GM18873 (cell line): ENCODE measurements around the gene THBS1.

Source experiments
- ATAC-seq: cut with Tn5 transposase; IDR thresholded peaks from one replicate; pipeline ENCODE4 v1.9.1; 2021; ENCODE audit warnings: mild to moderate bottlenecking, moderate library complexity, moderate number of reproducible peaks; ENCODE audit not compliant: unreplicated experiment, low FRiP score

Gene THBS1

DNA sequence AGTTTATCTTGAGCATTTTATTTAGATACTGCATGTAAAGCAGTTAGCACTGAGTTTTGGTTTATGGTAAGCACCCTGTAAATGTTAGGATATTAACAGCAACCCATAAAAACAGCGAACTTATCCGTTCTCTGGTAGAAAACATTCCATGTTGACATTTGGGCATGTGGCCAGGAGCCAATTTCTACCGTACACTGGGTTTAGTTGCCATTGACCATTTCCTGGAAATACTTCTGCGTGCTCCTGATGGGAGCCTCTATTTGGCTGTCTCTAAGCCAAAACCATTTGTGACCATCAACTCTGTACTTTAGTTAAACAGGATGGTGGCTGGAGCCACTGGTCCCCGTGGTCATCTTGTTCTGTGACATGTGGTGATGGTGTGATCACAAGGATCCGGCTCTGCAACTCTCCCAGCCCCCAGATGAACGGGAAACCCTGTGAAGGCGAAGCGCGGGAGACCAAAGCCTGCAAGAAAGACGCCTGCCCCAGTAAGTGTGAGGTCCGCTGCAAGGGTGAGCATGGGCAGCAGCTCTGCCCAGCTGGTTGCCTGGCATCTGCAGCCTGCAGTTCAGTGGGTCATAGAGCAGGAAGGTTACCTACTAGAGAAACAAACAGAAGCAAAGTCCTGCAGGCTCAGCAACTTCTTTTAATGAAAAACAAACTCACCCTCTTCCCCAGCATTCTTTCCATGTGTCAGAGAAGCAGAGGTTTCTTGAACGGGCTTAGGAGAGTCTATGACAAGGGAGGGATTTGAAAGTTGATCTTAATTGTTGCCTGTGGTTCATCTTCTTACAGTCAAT is 7.1 kb downstream of the THBS1 start:
- ATAC-seq, result no peak

DNA sequence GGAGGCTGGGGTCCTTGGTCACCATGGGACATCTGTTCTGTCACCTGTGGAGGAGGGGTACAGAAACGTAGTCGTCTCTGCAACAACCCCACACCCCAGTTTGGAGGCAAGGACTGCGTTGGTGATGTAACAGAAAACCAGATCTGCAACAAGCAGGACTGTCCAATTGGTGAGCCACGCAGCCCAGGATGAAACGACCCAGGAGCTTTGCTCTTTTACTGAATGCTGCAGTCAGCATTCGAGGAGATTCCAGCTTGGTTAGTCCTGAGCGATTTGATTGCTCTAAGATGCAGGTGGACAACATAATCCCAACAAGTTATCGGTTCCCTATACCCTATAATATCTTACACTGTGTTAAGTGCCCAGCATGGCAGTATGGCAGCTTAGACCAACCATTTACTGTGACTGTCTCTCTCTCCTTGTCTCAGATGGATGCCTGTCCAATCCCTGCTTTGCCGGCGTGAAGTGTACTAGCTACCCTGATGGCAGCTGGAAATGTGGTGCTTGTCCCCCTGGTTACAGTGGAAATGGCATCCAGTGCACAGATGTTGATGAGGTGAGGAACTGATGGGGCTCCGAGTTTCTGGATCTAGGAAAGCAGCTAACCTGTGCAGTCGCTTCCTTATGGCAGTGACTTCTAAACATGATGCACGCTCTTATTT is 7.8 kb downstream of the THBS1 start:
- no peak for ATAC-seq

DNA sequence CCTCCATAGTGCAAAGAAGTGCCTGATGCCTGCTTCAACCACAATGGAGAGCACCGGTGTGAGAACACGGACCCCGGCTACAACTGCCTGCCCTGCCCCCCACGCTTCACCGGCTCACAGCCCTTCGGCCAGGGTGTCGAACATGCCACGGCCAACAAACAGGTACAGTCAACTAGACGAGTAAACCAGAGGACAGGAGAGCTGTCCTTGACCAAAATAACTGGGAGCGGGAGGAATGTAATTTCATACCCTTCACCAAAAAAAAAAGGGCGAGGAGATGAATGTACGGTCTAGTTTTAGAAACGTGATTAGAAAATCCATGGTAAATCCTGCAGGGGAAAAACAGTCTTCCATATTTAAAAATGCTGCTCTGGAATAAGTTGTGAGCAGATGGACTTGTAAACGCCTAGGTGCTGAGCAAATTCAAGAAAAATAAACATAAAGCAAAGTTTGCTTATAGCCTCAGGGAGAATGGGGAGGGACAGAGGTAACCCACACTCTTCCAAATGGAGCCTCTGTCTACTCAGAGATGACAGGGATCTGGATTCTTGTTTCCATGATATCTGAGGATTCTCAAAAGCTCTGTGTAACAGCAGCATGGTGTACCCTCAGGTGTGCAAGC is 8.4 kb downstream of the THBS1 start:
- no peak for ATAC-seq

DNA sequence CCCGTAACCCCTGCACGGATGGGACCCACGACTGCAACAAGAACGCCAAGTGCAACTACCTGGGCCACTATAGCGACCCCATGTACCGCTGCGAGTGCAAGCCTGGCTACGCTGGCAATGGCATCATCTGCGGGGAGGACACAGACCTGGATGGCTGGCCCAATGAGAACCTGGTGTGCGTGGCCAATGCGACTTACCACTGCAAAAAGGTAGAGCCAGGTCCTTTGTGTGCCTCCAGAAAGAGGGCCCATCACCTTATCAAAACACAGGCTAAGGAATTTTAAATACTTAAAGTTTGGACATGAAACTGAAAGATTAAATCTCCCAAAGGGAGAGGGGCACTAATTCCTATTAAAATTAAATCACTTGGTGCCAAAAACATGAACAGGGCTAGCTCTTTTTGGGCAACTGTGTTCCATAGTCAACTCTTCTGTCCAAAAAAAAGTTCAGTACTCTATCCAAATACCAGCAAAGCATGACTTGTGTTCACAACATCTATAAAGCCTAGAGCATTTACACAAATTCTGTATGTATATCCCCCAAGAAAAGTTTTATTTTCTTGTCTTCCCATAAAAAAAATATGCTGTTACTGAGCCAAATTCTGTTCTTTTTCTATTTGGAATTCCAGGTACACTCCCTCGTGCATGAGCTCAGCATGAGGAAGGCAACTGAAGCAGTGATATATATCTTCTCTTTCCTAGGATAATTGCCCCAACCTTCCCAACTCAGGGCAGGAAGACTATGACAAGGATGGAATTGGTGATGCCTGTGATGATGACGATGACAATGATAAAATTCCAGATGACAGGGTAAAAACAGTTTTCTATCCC is 9.2 kb downstream of the THBS1 start:
- no peak for ATAC-seq

DNA sequence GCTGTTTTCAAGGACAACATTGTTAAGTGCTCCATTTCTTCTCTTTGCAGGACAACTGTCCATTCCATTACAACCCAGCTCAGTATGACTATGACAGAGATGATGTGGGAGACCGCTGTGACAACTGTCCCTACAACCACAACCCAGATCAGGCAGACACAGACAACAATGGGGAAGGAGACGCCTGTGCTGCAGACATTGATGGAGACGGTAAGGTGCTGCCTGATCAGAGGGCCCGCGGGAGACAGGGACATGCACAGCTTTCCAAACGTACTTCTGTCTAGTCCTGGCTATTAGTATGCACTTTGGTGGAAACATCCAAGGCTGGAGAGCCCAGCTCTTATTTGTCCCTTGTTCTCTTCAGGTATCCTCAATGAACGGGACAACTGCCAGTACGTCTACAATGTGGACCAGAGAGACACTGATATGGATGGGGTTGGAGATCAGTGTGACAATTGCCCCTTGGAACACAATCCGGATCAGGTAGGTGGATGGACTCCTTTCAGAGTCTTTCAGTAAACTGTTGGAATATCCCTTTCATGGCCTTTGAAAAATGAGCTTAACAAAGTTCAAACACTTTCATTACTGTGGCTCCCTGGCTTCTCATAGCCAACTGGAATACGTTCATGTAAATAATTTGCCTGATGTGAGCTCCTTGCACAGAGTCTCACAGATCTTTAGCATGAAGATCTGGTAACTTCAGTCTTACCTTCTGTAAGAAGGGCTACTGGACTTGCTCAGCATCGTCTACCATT is 10.4 kb downstream of the THBS1 start:
- ATAC-seq, result no peak

DNA sequence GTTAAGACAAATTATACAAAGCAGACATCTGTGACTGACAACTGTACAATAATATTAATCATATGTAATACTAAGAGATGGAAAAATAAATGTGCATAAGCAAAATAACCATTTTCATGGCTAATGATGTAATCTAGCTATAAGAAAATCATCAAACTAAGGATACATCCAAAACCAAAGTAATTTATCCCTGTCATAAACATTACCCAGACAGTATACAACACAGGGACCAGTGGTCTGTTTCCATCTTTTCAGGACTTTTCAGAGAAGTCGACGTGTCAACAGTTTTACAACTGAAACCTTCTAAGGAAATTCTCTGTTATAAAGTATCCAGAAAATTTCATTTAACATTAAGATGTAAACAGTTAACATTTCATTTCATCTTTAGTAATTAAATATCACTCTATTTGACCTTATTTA is 11.0 kb downstream of the THBS1 start:
- no peak for ATAC-seq

DNA sequence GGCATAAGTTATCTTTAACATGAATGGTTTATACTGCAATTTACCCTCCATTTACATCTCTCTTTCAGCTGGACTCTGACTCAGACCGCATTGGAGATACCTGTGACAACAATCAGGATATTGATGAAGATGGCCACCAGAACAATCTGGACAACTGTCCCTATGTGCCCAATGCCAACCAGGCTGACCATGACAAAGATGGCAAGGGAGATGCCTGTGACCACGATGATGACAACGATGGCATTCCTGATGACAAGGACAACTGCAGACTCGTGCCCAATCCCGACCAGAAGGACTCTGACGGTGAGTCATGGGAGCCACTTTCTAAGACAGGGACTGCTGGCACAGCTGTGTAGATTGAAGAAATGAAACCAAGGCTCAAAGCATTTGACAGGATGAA is 11.6 kb downstream of the THBS1 start:
- no peak for ATAC-seq

DNA sequence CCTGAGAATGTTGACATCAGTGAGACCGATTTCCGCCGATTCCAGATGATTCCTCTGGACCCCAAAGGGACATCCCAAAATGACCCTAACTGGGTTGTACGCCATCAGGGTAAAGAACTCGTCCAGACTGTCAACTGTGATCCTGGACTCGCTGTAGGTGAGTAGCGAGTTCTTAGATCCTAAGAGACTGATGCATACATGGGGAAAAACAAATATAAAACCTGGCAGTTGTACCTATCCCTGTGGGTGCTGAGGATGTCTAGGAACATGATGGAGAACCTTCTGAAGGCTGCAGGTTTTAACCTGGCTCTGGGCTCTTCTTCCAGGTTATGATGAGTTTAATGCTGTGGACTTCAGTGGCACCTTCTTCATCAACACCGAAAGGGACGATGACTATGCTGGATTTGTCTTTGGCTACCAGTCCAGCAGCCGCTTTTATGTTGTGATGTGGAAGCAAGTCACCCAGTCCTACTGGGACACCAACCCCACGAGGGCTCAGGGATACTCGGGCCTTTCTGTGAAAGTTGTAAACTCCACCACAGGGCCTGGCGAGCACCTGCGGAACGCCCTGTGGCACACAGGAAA is 12.3 kb downstream of the THBS1 start:
- no peak for ATAC-seq

DNA sequence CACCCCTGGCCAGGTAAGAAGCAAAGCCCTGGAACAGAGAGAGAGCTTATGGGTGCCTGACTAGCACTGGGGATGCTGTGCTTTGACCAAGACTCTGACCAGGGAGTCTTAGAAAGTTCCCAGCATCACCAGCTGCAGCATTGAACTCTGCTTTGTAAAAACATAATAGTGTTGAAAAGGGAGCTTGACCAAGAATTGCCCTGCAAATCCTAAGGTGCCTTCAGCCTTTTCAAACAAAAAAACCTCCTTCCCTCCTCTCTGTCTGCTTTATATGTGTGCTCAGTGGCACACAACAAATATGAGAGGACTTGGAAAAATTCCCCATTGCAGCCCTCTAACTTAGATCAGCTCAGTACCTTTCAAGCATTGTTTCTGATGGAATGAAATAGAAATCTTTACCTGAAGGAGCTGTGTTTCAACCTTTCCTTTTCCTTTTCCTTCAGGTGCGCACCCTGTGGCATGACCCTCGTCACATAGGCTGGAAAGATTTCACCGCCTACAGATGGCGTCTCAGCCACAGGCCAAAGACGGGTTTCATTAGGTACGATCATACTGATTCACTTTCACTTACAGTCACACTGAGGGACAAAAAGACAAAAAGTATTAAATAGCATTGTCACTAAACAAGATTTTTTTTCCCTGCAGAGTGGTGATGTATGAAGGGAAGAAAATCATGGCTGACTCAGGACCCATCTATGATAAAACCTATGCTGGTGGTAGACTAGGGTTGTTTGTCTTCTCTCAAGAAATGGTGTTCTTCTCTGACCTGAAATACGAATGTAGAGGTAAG is 13.0 kb downstream of the THBS1 start:
- ATAC-seq, result no peak

DNA sequence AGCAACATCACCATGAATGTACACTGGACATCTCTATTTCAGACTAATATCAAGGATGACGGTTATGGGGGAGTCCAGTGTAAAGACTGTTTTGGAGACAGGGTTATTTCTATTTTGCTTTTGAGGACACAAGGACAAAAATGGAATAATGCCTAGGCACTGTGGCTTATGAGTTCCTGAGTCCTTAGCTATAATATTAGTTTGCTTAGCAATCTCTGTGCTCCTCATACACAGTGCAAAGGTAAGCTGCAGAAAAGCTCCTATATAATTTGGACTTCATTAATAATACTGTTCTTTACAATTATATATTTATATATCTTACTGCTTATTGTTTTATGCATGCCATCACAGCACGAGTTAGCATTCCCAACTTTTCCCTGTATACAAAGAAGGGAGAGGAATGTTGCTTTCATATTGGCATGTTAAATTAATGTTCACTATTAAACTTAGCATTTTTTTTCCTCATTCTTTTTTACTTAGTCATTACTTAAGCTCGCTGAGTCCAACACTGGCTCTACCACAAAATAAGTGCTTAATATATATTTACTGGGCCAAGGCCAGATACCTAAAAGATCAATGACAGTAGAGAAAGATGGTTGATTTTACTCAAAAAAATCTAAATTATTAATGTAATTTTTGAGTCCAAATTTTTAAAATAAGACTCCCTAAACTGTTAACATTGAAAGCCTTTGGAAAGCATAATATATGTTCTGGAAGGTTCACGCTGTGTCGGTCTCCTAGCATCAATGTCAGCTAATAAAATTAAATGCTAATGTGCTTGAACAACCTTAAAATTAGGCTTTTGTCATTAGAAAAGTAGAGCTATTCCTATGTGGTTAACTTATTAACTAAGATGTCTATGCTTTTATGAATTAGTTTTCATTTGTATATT is 13.8 kb downstream of the THBS1 start:
- ATAC-seq, result no peak

DNA sequence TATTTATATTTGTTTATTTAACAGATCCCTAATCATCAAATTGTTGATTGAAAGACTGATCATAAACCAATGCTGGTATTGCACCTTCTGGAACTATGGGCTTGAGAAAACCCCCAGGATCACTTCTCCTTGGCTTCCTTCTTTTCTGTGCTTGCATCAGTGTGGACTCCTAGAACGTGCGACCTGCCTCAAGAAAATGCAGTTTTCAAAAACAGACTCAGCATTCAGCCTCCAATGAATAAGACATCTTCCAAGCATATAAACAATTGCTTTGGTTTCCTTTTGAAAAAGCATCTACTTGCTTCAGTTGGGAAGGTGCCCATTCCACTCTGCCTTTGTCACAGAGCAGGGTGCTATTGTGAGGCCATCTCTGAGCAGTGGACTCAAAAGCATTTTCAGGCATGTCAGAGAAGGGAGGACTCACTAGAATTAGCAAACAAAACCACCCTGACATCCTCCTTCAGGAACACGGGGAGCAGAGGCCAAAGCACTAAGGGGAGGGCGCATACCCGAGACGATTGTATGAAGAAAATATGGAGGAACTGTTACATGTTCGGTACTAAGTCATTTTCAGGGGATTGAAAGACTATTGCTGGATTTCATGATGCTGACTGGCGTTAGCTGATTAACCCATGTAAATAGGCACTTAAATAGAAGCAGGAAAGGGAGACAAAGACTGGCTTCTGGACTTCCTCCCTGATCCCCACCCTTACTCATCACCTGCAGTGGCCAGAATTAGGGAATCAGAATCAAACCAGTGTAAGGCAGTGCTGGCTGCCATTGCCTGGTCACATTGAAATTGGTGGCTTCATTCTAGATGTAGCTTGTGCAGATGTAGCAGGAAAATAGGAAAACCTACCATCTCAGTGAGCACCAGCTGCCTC is 14.7 kb downstream of the THBS1 start:
- ATAC-seq, result no peak

DNA sequence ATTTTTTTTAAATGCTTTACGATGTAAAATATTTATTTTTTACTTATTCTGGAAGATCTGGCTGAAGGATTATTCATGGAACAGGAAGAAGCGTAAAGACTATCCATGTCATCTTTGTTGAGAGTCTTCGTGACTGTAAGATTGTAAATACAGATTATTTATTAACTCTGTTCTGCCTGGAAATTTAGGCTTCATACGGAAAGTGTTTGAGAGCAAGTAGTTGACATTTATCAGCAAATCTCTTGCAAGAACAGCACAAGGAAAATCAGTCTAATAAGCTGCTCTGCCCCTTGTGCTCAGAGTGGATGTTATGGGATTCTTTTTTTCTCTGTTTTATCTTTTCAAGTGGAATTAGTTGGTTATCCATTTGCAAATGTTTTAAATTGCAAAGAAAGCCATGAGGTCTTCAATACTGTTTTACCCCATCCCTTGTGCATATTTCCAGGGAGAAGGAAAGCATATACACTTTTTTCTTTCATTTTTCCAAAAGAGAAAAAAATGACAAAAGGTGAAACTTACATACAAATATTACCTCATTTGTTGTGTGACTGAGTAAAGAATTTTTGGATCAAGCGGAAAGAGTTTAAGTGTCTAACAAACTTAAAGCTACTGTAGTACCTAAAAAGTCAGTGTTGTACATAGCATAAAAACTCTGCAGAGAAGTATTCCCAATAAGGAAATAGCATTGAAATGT is 15.6 kb downstream of the THBS1 start:
- ATAC-seq, result no peak

DNA sequence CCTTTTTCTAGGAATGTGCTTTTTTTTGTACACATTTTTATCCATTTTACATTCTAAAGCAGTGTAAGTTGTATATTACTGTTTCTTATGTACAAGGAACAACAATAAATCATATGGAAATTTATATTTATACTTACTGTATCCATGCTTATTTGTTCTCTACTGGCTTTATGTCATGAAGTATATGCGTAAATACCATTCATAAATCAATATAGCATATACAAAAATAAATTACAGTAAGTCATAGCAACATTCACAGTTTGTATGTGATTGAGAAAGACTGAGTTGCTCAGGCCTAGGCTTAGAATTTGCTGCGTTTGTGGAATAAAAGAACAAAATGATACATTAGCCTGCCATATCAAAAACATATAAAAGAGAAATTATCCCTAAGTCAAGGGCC is 16.5 kb downstream of the THBS1 start:
- ATAC-seq, result no peak

DNA sequence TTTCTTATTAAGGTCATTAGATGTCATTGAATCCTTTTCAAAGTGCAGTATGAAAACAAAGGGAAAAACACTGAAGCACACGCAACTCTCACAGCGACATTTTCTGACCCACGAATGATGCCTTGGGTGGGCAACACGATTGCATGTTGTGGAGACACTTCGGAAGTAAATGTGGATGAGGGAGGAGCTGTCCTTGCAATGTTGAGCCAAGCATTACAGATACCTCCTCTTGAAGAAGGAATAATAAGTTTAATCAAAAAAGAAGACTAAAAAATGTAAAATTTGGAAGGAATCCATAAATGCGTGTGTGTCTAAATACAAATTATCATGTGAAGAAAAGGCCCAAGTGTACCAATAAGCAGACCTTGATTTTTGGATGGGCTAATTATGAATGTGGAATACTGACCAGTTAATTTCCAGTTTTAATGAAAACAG is 16.9 kb downstream of the THBS1 start:
- ATAC-seq, result no peak

DNA sequence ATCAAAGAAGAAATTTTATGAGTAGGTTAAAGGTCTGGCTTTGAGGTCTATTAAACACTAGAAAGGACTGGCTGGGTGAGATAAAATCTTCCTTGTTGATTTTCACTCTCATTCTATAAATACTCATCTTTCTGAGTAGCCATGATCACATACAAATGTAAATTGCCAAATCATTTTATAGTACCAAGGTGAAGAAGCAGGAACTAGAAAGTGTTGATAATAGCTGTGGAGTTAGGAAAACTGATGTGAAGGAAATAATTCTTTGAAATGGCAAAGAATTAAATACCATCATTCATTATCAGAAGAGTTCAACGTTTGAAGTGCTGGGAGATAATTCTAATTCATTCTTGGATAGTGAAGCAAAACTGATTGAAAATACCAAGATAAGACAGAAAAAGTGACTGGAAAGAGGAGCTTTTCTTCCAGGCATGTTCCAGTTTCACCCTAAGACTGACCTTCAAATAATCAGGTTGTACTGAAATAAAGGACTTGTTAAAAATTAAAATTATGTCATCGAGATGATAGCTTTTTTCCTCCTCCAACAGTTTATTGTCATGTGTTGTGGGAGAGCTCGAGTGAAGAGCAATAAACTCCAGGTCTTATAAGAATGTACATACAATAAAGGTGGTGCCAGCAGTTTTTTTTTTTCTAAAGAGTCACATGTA is 17.4 kb downstream of the THBS1 start:
- no peak for ATAC-seq
